ENCODE measurements around the gene PRL. TPM values are rescaled to one million over a fixed set of nuclear protein-coding genes. Genes with fewer than 3 reads are reported as not detected.

The PRL gene
- total RNA-seq, 1 experiment from 2014 or later = not detected

DNA sequence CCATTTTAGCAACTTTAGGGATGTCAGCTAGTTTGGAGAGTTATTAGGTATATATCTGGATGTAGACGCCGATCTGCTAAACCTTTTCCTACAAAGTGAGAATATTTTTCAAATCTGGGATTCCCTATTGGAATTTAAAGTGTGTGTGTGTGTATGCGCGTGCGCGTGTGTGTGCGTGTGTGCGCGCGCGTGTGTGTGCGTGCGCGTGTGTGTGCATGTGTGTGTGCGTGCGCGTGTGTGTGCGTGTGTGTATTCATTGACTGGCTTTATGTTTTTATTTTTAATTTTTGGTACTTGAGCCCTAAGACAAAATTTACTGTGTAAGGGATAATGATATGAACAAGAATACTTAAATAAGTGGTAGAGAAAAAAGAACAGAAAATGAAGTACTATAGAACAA lies 8.1 kb downstream of the PRL start:
- Histone ChIP-seq H3K79me2 (ENCODE audit: insufficient read depth, low read length) (no peaks in the 10 kb centered on the region), H3K4ac (ENCODE audit: low read depth, low read length) (no peak overlapping the region), H4K8ac (replicated peaks; ENCODE audit: insufficient read length, low read depth, low read length) (no peak overlapping the region), H2BK5ac (ENCODE audit: insufficient read length, low read length) (no peak overlapping the region), H3K4me1 (ENCODE audit: insufficient read depth, low read length) (no peaks in the 10 kb centered on the region), H3K79me1 (ENCODE audit: insufficient read depth, low read depth, low read length, poor library complexity, severe bottlenecking) (no peaks in the 10 kb centered on the region), H3K4me2 (ENCODE audit: insufficient read depth, insufficient read length, low read length) (no peak overlapping the region), H3K9ac (ENCODE audit: extremely low read depth, insufficient read length, low read length) (no peak overlapping the region), H2BK120ac (ENCODE audit: low read depth, low read length, poor library complexity, severe bottlenecking) (no peak overlapping the region), H3K27me3 (ENCODE audit: insufficient read depth, low read length) (no peaks in the 10 kb centered on the region), H4K91ac (ENCODE audit: insufficient read length, low read depth, low read length) (no peak overlapping the region), H4K5ac (ENCODE audit: insufficient read length, low read depth, low read length) (no peak overlapping the region), H2BK12ac (ENCODE audit: insufficient read length, low read depth, low read length) (no peak overlapping the region), H3K56ac (ENCODE audit: insufficient read length, low read depth, low read length) (no peak overlapping the region), H4K20me1 (ENCODE audit: control insufficient read depth, insufficient read depth, insufficient read length) (no peaks in the 10 kb centered on the region), H2AK5ac (ENCODE audit: insufficient read length, low read length) (no peak overlapping the region), H2BK20ac (ENCODE audit: low read depth, low read length, poor library complexity, severe bottlenecking) (no peak overlapping the region), H2BK15ac (ENCODE audit: low read depth, low read length) (no peak overlapping the region), H3K23ac (ENCODE audit: insufficient read length, low read depth, low read length) (no peak overlapping the region), H3K23me2 (ENCODE audit: insufficient read length, low read depth, low read length, poor library complexity, severe bottlenecking) (no peaks in the 10 kb centered on the region), H3K27ac (ENCODE audit: insufficient read length, low read depth, low read length) (no peak overlapping the region), H3K9me3 (ENCODE audit: control insufficient read depth, low read depth, low read length) (no peaks in the 10 kb centered on the region), H3K18ac (ENCODE audit: insufficient read length, low read depth, low read length) (no peak overlapping the region), H3K14ac (ENCODE audit: insufficient read depth, low read length) (no peak overlapping the region), H2AFZ (ENCODE audit: low read length) (no peak overlapping the region), H3T11ph (ENCODE audit: low read length) (no peak overlapping the region)
- H3K36me3 Mint-ChIP-seq (ENCODE audit: insufficient read depth in 1 of 3, low read depth in 3 of 3) = no peaks in the 10 kb centered on the region
- H3K4me1 Mint-ChIP-seq = peaks cover 10 to 11% of the 10 kb centered on the region in 2 experiments
- TF ChIP-seq, protein P1, sequence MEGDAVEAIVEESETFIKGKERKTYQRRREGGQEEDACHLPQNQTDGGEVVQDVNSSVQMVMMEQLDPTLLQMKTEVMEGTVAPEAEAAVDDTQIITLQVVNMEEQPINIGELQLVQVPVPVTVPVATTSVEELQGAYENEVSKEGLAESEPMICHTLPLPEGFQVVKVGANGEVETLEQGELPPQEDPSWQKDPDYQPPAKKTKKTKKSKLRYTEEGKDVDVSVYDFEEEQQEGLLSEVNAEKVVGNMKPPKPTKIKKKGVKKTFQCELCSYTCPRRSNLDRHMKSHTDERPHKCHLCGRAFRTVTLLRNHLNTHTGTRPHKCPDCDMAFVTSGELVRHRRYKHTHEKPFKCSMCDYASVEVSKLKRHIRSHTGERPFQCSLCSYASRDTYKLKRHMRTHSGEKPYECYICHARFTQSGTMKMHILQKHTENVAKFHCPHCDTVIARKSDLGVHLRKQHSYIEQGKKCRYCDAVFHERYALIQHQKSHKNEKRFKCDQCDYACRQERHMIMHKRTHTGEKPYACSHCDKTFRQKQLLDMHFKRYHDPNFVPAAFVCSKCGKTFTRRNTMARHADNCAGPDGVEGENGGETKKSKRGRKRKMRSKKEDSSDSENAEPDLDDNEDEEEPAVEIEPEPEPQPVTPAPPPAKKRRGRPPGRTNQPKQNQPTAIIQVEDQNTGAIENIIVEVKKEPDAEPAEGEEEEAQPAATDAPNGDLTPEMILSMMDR (conservative IDR thresholded peaks at IDR 0.05) = no peak
- DNase-seq = no peak
- no peak overlapping the region for H3K4me3 Mint-ChIP-seq
- H3K9me3 Mint-ChIP-seq = no peaks in the 10 kb centered on the region
- no peak overlapping the region for H3K27ac Mint-ChIP-seq
- WGBS (ENCODE audit: extremely low coverage, insufficient read length, low lambda C conversion rate) = no CpG with 5 or more reads among the region's 18 CpGs
- H3K27me3 Mint-ChIP-seq (ENCODE audit: low read depth) = no peaks in the 10 kb centered on the region

Measured in H9 (cell line).